HG02678 (cell line): ENCODE results near the gene CCDC91.

ENCODE experiments used
- ATAC-seq: cut with Tn5 transposase; IDR thresholded peaks from one replicate; pipeline ENCODE4 v1.9.1; 2021; ENCODE audit warnings: mild to moderate bottlenecking, moderate library complexity; ENCODE audit not compliant: unreplicated experiment

Gene CCDC91

DNA sequence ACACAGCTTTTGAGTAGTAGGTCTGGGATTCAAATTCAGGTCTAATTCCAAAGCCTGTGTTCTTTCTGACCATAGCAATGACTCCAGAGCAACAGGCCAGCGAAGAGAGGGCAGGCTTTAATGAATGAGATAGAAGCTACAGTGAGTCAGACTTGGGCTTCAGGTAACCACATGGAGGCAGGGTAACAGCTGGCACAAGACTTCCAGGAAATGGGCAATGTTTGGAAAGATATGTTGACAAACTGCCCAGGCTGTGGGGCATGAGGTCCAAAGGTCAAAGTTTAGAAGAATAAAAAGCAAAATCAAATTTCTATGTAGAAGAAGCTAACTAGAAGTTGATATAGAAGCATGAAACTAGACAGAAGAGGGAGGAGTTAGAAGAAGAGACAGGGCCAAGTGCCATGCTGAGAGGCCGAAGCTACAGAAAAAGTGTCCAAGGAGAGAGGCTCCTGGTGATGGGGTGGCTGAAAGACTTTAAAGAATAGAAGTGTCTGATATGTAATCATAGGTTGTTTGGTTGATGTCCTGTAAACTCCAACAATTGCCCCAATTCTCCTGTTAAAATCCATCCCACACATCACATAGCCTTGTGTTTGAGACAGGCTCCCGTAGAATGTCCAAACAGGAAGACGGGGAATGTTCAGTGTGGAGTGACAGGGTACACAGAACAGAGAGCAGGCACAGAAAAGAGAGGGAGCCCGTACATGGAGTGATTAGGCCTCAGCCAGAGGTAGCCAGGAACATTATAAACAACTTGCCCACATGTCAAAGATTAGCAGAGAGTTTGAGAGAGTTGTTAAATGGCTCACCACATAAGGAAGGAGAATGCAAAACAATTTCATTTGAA, 384.7 kb downstream of the CCDC91 start:
- no peak for ATAC-seq

DNA sequence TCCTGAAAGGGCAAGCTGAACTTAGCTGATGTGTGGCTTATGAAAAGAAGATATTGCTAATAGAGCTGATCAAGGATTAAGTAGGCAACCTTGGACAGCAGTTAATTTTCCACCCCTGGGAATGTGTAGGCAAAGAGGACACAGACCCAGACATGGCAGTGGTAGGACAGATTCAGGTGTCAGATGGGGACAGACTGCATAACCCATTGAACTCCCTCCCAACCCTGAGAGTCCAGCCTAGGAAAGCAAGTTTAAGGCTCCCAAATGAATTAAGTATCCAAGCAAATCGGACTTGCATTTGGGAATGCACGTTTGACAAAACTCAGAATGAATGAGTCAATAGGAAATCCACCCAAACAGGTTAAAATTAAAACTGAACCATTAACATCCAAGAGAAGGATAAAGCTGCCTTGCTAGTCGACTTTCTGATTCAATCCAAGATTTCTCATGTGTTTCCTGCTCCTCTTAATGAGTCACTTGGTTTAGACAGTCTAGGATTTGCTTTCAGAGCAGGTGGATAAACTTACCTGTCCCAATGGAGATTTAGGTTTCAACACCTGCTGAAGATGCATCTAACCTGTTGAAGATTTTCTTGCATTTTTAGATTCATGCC, 385.4 kb downstream of the CCDC91 start:
- no peak for ATAC-seq

DNA sequence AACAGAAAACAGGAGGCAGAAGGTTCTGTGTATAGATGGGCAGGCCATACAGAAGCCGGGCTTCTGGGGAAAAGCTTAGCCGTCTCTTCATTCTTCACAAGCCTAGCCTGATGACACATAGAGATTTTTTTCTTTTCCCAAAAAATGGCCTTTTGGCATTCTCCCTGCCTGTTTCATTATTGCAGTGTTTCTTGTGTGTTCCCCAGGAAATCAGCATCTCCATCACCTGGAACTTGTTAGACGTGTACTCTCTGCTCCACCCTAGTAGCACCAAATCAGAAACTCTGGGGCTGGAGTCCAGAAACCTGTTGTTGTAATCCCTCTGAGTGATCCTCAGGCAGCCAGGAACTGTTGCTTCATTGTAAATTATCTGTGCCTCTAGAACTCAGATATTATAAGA, 388.1 kb downstream of the CCDC91 start:
- no peak for ATAC-seq

DNA sequence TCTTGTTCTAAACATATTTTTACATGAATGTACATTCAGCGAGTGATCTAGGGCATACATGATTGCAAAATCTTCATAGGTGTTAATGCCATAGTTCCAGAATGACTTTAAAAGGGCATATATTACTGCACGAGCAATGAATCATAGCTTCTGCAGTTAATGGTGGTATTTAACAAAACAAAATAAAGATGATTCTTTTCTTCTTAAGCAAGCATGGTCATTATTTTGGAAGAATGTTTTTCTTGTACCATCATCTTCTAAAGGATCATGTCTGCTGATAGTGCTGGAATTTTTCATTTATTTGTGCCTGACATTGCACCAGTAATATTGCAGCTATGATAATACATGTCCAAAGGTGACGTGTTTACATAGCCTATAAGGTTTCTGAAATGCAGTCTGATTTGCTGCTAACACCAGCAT, 388.6 kb downstream of the CCDC91 start:
- no peak for ATAC-seq

DNA sequence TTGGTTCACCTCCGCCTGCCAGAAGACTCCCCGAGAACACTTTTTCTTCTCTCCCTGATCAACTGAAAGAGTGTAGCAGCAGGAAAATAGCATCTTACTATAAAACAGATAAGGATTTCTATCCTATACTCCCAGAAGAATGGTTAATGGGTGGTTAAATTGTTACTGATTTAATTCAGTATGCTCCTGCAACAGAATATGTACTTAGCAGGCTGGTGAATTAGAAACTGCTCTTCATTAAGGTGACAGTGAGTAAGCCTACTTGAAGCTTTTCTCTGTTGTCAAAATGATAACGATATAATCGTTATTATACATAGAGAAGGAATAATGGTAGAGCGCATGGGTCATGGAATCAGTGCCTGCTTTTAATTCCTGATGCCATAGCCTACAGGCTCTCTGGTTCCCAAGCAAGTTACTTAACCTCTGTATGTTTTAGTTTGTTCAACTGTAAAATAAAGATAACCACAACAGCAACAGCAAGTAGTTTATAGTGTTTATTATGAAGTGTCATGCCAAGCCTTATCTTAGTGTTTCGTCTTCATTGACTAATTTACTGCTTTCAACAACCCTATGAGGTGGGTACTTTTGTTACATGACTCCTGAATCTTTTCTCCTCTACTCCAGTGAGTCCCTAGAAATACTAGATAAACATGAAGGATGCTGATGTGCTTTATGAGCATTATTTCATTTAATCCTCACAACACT, 392.6 kb downstream of the CCDC91 start:
- no peak for ATAC-seq

DNA sequence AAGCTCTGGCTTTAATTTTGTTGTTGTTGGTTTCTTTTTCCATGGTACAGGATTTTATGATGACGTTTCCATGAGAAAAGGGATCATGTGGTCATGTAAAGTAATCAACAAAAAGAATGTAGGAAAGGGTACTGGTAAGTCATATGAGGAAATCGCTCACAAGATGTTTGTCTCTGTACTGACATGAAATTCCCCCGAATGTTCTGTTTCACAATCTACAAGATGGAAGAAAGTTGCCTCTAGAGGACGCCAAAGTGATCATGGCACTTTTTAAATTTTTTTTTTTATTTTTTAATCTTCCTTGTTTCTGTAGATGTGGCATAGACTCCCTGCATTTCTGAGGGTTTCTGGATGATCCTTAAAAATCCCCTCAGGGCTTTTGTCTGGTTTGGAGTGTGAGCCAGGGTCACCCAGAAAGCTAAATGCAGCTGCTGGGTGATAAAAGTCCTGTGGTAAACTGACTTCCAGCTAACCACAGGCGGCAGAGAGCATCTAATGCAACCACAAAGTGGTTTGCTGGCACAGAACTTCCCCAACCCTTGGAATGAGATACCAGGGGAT, 393.5 kb downstream of the CCDC91 start:
- ATAC-seq = no peak

DNA sequence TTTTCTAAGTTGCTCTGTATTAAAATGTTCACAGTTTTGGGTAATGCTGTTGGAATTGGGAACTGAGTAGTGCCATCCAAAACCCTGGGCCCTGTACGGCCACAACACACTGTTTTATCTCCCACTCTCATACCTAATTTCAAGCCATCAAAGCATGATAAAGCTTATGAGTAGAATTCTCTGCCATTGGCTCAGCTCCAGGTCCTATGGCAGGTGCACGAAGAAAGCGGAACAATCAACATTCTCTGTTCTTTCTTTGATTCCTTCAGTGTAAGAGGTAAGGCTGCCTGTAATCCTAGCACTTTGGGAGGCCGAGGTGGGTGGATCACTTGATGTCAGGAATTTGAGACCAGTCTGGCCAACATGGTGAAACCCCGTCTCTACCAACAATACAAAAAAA, 394.9 kb downstream of the CCDC91 start:
- ATAC-seq = no peak

DNA sequence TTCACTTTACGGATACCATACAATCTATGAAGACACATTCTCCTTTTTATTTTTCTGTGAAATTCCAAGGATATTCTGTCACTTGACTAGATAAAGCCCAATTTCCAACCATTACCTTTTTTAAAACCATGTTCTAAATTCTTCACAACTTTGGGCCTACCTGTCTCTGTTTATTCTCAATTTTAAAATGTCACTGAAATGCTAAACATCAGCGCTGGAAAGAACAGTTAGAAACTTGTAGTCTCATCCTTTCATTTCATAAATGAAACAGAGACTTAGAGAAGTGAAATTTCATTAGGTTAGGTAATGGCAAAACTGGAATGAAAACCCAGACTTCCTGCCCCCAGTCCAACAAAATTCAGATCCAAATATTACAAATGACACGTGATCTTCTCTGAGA, 396.2 kb downstream of the CCDC91 start:
- no peak for ATAC-seq

DNA sequence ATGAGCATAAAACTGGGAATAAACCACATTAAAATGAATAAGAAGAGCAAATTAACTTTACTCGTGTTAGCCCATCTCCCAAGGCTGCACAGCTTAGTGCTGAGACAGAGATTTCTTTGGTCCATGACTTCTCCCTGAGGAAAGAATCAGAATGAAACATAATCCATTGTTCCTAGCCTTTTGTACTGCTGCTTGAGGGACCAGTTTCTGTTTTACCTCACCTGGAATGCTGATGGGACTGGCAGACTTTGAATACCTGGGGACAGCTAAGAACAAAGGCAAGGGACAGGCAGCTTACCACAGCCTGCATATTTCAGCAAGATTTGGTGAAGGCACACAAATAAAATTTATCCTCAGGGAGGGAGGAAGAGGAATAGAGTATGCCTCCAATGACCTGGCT, 401.6 kb downstream of the CCDC91 start:
- no peak for ATAC-seq
